Measurements from ENCODE around the gene FXYD6.

FXYD6 gene

DNA sequence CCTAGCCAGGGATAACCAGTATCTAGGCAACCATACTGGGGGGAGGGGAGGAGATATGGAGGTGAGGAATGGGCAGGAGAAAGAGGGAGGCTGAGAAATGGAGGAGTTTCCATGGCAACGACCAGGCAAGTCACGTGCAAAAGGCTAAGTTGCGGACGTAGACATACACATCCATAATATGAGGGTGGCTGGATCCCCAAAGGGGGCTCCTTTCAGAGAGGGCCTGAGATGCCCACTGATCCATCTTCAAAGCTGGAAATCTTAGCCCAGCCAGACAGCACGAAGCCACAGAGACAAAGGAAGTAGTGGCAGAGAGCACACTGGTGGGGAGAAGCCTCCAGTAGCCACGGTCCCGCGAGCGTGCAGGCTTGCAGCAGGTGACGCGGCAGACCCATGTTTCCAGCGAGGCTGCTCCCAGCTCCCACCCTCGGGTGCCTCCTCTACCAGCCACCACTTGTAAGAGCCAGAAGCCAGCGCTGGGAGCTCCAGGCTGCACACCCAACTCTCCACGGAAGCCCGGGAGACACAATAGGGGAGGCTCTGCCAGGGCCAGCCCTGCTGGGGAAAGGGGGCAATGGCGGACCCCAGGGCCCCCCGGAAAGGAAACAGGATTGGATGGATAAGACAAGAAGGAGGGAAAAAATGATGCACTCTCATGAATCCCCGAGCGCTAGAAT is 938 bp downstream of the FXYD6 start:
- TF ChIP-seq, protein P1, sequence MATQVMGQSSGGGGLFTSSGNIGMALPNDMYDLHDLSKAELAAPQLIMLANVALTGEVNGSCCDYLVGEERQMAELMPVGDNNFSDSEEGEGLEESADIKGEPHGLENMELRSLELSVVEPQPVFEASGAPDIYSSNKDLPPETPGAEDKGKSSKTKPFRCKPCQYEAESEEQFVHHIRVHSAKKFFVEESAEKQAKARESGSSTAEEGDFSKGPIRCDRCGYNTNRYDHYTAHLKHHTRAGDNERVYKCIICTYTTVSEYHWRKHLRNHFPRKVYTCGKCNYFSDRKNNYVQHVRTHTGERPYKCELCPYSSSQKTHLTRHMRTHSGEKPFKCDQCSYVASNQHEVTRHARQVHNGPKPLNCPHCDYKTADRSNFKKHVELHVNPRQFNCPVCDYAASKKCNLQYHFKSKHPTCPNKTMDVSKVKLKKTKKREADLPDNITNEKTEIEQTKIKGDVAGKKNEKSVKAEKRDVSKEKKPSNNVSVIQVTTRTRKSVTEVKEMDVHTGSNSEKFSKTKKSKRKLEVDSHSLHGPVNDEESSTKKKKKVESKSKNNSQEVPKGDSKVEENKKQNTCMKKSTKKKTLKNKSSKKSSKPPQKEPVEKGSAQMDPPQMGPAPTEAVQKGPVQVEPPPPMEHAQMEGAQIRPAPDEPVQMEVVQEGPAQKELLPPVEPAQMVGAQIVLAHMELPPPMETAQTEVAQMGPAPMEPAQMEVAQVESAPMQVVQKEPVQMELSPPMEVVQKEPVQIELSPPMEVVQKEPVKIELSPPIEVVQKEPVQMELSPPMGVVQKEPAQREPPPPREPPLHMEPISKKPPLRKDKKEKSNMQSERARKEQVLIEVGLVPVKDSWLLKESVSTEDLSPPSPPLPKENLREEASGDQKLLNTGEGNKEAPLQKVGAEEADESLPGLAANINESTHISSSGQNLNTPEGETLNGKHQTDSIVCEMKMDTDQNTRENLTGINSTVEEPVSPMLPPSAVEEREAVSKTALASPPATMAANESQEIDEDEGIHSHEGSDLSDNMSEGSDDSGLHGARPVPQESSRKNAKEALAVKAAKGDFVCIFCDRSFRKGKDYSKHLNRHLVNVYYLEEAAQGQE (IDR thresholded peaks at IDR 0.05; ENCODE audit: insufficient read depth in 1 of 2, low read depth in 2 of 2, low read length in 2 of 2): no peak
- TF ChIP-seq SIN3A (IDR thresholded peaks at IDR 0.05; ENCODE audit: borderline replicate concordance, insufficient read depth, low read length) (no peak), FOXP2 (optimal IDR thresholded peaks at IDR 0.05; ENCODE audit: borderline replicate concordance, extremely low read depth, extremely low read length, insufficient read depth) (no peak), POLR2AphosphoS5 (IDR thresholded peaks at IDR 0.05; ENCODE audit: low read depth, low read length) (no peak), TAF1 (IDR thresholded peaks at IDR 0.05; ENCODE audit: borderline replicate concordance, insufficient read depth, low read length) (no peak)

DNA sequence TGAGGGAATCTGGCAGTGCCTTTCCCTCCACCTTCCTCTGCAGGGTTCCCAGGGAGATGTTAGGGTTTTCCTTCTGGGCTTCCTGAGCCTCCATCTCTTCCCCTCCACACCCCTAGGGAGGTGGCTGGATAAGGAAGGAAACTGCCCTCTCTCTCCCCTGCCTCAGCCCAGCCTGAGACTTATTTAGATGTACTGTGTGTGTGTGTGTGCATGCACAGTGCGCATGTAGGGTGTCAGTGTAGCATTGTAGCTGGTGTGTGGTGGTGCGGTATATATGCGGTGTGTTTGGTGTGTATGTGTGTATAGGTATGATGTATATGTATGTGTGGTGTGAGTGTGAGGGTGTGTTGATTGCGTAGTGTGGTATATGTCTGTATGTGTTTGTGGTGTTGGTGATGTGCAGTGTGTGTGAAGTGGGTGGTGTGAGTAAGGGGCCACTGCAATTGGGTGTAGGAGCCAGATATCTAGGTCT is 1.5 kb downstream of the FXYD6 start:
- no peak for TF ChIP-seq FOXP2 (optimal IDR thresholded peaks at IDR 0.05; ENCODE audit: borderline replicate concordance, extremely low read depth, extremely low read length, insufficient read depth)
- TF ChIP-seq, protein P1 (IDR thresholded peaks at IDR 0.05; ENCODE audit: insufficient read depth in 1 of 2, low read depth in 2 of 2, low read length in 2 of 2): no peak
- TF ChIP-seq TAF1 (IDR thresholded peaks at IDR 0.05; ENCODE audit: borderline replicate concordance, insufficient read depth, low read length): no peak
- no peak for TF ChIP-seq SIN3A (IDR thresholded peaks at IDR 0.05; ENCODE audit: borderline replicate concordance, insufficient read depth, low read length)
- TF ChIP-seq POLR2AphosphoS5 (IDR thresholded peaks at IDR 0.05; ENCODE audit: low read depth, low read length): no peak

- TF ChIP-seq FOXP2 (optimal IDR thresholded peaks at IDR 0.05; ENCODE audit: borderline replicate concordance, extremely low read depth, extremely low read length, insufficient read depth) (no peak), POLR2AphosphoS5 (IDR thresholded peaks at IDR 0.05; ENCODE audit: low read depth, low read length) (no peak), TAF1 (IDR thresholded peaks at IDR 0.05; ENCODE audit: borderline replicate concordance, insufficient read depth, low read length) (no peak)
Observed at GRCh38 chr11:117874253-117874909, 2.1 kb downstream of the FXYD6 start.

- TF ChIP-seq FOXP2 (optimal IDR thresholded peaks at IDR 0.05; ENCODE audit: borderline replicate concordance, extremely low read depth, extremely low read length, insufficient read depth): no peak
- TF ChIP-seq SIN3A (IDR thresholded peaks at IDR 0.05; ENCODE audit: borderline replicate concordance, insufficient read depth, low read length): no peak
- TF ChIP-seq POLR2AphosphoS5 (IDR thresholded peaks at IDR 0.05; ENCODE audit: low read depth, low read length): no peak
- no peak for TF ChIP-seq TAF1 (IDR thresholded peaks at IDR 0.05; ENCODE audit: borderline replicate concordance, insufficient read depth, low read length)
- TF ChIP-seq, protein P1 (IDR thresholded peaks at IDR 0.05; ENCODE audit: insufficient read depth in 1 of 2, low read depth in 2 of 2, low read length in 2 of 2): no peak
Observed at GRCh38 chr11:117873828-117874125, 2.7 kb downstream of the FXYD6 start.

DNA sequence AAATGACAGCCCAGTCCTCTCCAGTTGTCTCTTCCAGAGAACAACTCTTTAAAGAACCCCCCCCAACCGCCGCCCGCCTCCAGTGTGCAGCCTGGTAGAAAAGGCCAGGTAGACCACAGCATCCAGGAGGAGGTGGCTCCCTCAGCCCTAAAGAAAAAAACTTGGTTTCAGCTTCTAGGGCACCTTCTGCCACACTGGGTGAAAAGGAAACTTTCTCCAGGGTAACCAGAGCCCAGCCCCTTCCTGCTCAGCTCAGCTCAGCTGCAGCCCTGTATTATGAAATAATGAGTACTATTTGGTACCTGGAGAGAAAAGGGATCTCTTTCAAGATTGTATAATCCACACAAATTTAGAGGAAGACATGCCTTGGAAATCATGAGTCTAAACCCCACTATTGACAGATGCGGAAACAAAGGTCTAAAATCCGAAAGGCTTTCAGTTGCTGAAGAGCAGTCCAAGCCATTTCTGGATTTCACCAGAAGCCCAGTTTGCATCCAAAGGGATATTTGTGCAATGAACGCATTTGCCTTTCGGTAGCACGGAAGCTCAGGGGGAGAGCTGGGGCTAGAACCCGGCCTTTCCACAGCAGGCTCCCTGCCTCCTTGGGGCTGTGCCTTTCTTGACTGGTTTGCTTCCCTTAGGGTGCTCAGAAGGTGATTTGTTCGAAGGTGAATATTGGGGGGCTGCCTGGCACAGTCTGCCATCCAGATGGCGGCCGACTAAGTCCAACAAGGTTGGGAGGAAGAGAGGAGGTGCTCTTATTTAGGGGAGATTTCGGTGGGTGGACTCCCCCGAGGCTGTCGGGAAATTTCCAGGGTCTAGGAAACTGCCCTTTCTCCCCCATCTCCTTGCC is 3.3 kb downstream of the FXYD6 start:
- TF ChIP-seq SIN3A (IDR thresholded peaks at IDR 0.05; ENCODE audit: borderline replicate concordance, insufficient read depth, low read length) (no peak), TAF1 (IDR thresholded peaks at IDR 0.05; ENCODE audit: borderline replicate concordance, insufficient read depth, low read length) (no peak), FOXP2 (optimal IDR thresholded peaks at IDR 0.05; ENCODE audit: borderline replicate concordance, extremely low read depth, extremely low read length, insufficient read depth) (no peak), POLR2AphosphoS5 (IDR thresholded peaks at IDR 0.05; ENCODE audit: low read depth, low read length) (no peak)
- TF ChIP-seq, protein P1 (IDR thresholded peaks at IDR 0.05; ENCODE audit: insufficient read depth in 1 of 2, low read depth in 2 of 2, low read length in 2 of 2): no peak
